Natural killer cell (primary cell): ENCODE measurements around the gene HSDL2. TPM values are rescaled to one million over a fixed set of nuclear protein-coding genes. Genes with fewer than 3 reads are reported as not detected.

ENCODE experiments used
- ATAC-seq, 3 donors: fragments of 150-1000 bp in 2 of 3; fragments of 200-7000 bp in 1 of 3; cut with Tn5 transposase; 1 replicate in 1 of 3; 2 replicates in 2 of 3; pipeline ENCODE4 v1.10.0; 2021; ENCODE audit warnings: mild to moderate bottlenecking in 2 of 3, moderate library complexity in 2 of 3
- DNase-seq, 2 donors: peaks; one replicate each; pipeline versions ENCODE4 v3.0.0 to v3.0.0-alpha.2; 2013 to 2021; ENCODE audit warnings: mixed read lengths in 1 of 2
- H3K27ac ChIP-seq: one replicate; pipeline ENCODE4 v1.5.1; 2013; ENCODE audit warnings: mild to moderate bottlenecking, low read length
- H3K27me3 ChIP-seq: one replicate; pipeline ENCODE4 v1.6.1; 2013; ENCODE audit warnings: low read length; ENCODE audit not compliant: control insufficient read depth, insufficient read depth
- H3K36me3 ChIP-seq: one replicate; pipeline ENCODE4 v1.6.1; 2013; ENCODE audit warnings: low read length; ENCODE audit not compliant: control insufficient read depth, insufficient read depth
- H3K4me1 ChIP-seq: one replicate; pipeline ENCODE4 v1.6.1; 2013; ENCODE audit warnings: low read length; ENCODE audit not compliant: control insufficient read depth, insufficient read depth
- H3K4me3 ChIP-seq: one replicate; pipeline ENCODE4 v1.5.1; 2013; ENCODE audit warnings: low read length
- H3K9me3 ChIP-seq: one replicate; pipeline ENCODE4 v1.6.1; 2013; ENCODE audit warnings: low read length; ENCODE audit not compliant: control insufficient read depth, insufficient read depth
- H3K27ac Mint-ChIP-seq, 2 donors: one replicate each; pipeline ENCODE4 v1.8.0; 2022; ENCODE audit warnings: mild to moderate bottlenecking in 2 of 2, mixed read lengths in 2 of 2, moderate library complexity in 1 of 2
- H3K27me3 Mint-ChIP-seq, 2 donors: one replicate each; pipeline ENCODE4 v1.8.0; 2022; ENCODE audit warnings: low read depth in 2 of 2, mixed read lengths in 2 of 2
- H3K36me3 Mint-ChIP-seq: one replicate; pipeline ENCODE4 v1.8.0; 2022; ENCODE audit warnings: mixed read lengths
- H3K4me1 Mint-ChIP-seq, 2 donors: one replicate each; pipeline ENCODE4 v1.8.0; 2022; ENCODE audit warnings: mixed read lengths in 2 of 2
- H3K4me3 Mint-ChIP-seq: one replicate; pipeline ENCODE4 v1.8.0; 2022; ENCODE audit warnings: mild to moderate bottlenecking, moderate library complexity, mixed read lengths
- H3K9me3 Mint-ChIP-seq, 2 donors: one replicate each; pipeline ENCODE4 v1.8.0; 2022; ENCODE audit warnings: mixed read lengths in 2 of 2
- CTCF ChIP-seq: fragments of 200-600 bp; IDR thresholded peaks from one replicate; pipeline ENCODE4 v1.8.0; 2022; ENCODE audit warnings: antibody characterized with exemption
- WGBS: methylation state at CpG from one replicate; pipeline ENCODE4 v1.1.7; 2013; ENCODE audit warnings: missing lambda C conversion rate; ENCODE audit not compliant: insufficient coverage; 5-methylcytosine and 5-hydroxymethylcytosine counted together
- intact Hi-C: fragments of 100-400 bp; cut with micrococcal nuclease; formaldehyde crosslinking; loops from one replicate; pipeline ENCODE4 v1.14.2; 2022
- total RNA-seq, 4 donors: library from RNA; stranded (reverse); fragments of 120-200 nt in 1 of 4; gene quantifications; one replicate each; pipeline versions ENCODE4 v1.2.3 to v1.2.4, GENCODE V29; 2013 to 2022

Gene HSDL2
- total RNA-seq, 3 donors from 2014 or later (not counting 1 experiment from before 2014, with no cell fraction given) = 7.9 to 18.3 (median 8.6) TPM

- Histone ChIP-seq H3K36me3 (no peaks in the 10 kb centered on the region), H3K27ac (no peak overlapping the region), H3K4me3 (no peak overlapping the region), H3K9me3 (peaks cover 2% of the 10 kb centered on the region), H3K4me1 (no peaks in the 10 kb centered on the region), H3K27me3 (no peaks in the 10 kb centered on the region)
- DNase-seq (no peak), ATAC-seq (no peak)
- Mint-ChIP-seq H3K27ac (no peak overlapping the region), H3K4me1 (no peaks in the 10 kb centered on the region), H3K27me3 (no peaks in the 10 kb centered on the region), H3K9me3 (peaks cover 4 to 7% of the 10 kb centered on the region in 2 donors), H3K4me3 (no peak overlapping the region), H3K36me3 (peaks cover 26% of the 10 kb centered on the region)
- TF ChIP-seq CTCF = no peak
- WGBS = no CpG with 5 or more reads among the region's 1 CpG
- intact Hi-C loops = no loop called here
Measured at GRCh38 chr9:112493393-112494137, 113.7 kb downstream of the HSDL2 start.

DNA sequence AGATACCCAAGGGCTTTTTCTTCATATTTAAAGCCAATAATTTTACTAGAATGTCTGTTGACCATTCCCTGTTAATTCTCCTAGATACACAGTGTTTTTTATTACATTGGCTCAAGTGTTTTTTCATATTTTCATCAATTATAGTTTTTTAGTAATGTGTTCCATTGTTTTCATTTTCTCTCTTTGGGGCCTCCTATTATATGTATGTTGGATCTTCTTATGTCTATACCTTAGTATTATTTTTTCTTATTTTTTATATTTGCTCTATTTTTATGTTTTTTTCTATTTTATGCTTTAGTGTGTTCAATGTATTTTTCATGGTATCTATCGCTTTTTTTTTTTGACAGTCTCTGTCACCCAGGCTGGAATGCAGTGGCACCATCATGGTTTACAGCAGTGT lies 114.2 kb downstream of the HSDL2 start:
- WGBS = 100% methylated on average over 1 of the region's 1 CpG
- no peak overlapping the region for H3K27ac ChIP-seq

GRCh38 chr9:112495614-112496013 lies 115.7 kb downstream of the HSDL2 start:
- H3K4me1 ChIP-seq = no peaks in the 10 kb centered on the region
- no peaks in the 10 kb centered on the region for H3K36me3 ChIP-seq
- 93% methylated on average over 4 of the region's 4 CpGs for WGBS
- H3K27me3 ChIP-seq = no peaks in the 10 kb centered on the region
- H3K27me3 Mint-ChIP-seq = no peaks in the 10 kb centered on the region
- H3K36me3 Mint-ChIP-seq = peaks cover 26% of the 10 kb centered on the region
- no peak overlapping the region for H3K4me3 Mint-ChIP-seq
- H3K9me3 ChIP-seq = peaks cover 2% of the 10 kb centered on the region
- DNase-seq (no peak), ATAC-seq (no peak)
- H3K4me1 Mint-ChIP-seq = no peaks in the 10 kb centered on the region
- peaks cover 4 to 7% of the 10 kb centered on the region in 2 donors for H3K9me3 Mint-ChIP-seq
- H3K4me3 ChIP-seq = no peak overlapping the region
- no peak overlapping the region for H3K27ac Mint-ChIP-seq
- intact Hi-C loops = no loop called here
- no peak overlapping the region for H3K27ac ChIP-seq
- no peak for TF ChIP-seq CTCF

More for the DNA sequence above, 114.2 kb downstream of the HSDL2 start:
- Histone ChIP-seq H3K4me3 (no peak overlapping the region), H3K36me3 (no peaks in the 10 kb centered on the region), H3K27me3 (no peaks in the 10 kb centered on the region), H3K4me1 (no peaks in the 10 kb centered on the region), H3K9me3 (peaks cover 2% of the 10 kb centered on the region)
- no peak overlapping the region for H3K27ac Mint-ChIP-seq
- no peaks in the 10 kb centered on the region for H3K27me3 Mint-ChIP-seq
- no peak for DNase-seq
- no peak for ATAC-seq
- H3K4me1 Mint-ChIP-seq = no peaks in the 10 kb centered on the region
- TF ChIP-seq CTCF = no peak
- H3K4me3 Mint-ChIP-seq = no peak overlapping the region
- peaks cover 4 to 7% of the 10 kb centered on the region in 2 donors for H3K9me3 Mint-ChIP-seq
- H3K36me3 Mint-ChIP-seq = peaks cover 26% of the 10 kb centered on the region
- intact Hi-C loops = no loop called here
